ENCODE data around the gene SMIM38. TPM values are rescaled to one million over a fixed set of nuclear protein-coding genes. Genes with fewer than 3 reads are reported as not detected.

The SMIM38 gene
- total and polyA plus RNA-seq, 2 experiments from 2014 or later, result 0.38 TPM; not detected in 1

DNA sequence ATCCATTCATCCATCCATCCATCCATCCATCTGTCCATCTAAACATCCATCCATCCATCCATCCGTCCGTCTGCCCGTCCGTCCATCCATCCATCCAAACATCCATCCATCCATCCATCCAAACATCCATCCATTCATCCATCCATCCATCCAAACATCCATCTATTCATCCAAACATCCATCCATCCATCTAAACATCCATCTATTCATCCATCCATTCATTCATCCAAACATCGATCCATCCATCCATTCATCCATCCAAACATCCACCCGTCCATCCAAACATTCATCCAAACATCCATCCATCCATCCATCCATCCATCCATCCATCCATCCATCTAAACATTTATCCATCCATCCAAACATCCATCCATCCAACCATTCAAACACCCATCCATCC, 45.3 kb upstream of the SMIM38 start:
- Histone ChIP-seq H3K27ac (ENCODE audit: low read depth) (no peak overlapping the region), H4K20me1 (replicated peaks; ENCODE audit: insufficient read depth) (no peaks in the 10 kb centered on the region), H3K79me2 (replicated peaks; ENCODE audit: insufficient read depth) (no peaks in the 10 kb centered on the region), H3F3A (replicated peaks; ENCODE audit: low read depth) (no peaks in the 10 kb centered on the region), H3K36me3 (ENCODE audit: insufficient read depth) (no peaks in the 10 kb centered on the region), H3K27me3 (ENCODE audit: insufficient read depth) (no peaks in the 10 kb centered on the region), H3K4me2 (no peak overlapping the region), H2AFZ (no peak overlapping the region), H3K9me2 (ENCODE audit: insufficient read depth) (no peaks in the 10 kb centered on the region), H3K4me1 (ENCODE audit: insufficient read depth) (no peaks in the 10 kb centered on the region), H3K4me3 (no peak overlapping the region)
- ATAC-seq (no peak), DNase-seq (ENCODE audit: low spot score) (no peak)
- Mint-ChIP-seq H3K36me3 (ENCODE audit: low read depth) (peaks cover 3% of the 10 kb centered on the region; the same call in 1 of the 3 replicates), H3K27ac (no peak overlapping the region), H3K9me3 (peaks cover 26% of the 10 kb centered on the region), H3K27me3 (ENCODE audit: insufficient read depth, low read depth, poor library complexity) (peaks cover 9% of the 10 kb centered on the region), H3K4me3 (no peak overlapping the region), H3K4me1 (no peaks in the 10 kb centered on the region)
- TF ChIP-seq ETS1 (IDR thresholded peaks at IDR 0.05) (no peak), STAT1 (IDR thresholded peaks at IDR 0.05; ENCODE audit: unreplicated experiment) (no peak), ZNF331 (CRISPR knock-in tag; IDR thresholded peaks at IDR 0.05; ENCODE audit: low read depth) (no peak), CTCF (conservative IDR thresholded peaks at IDR 0.05; ENCODE audit: low read depth in 2 of 2) (no peak)
- TF ChIP-seq, protein P1, sequence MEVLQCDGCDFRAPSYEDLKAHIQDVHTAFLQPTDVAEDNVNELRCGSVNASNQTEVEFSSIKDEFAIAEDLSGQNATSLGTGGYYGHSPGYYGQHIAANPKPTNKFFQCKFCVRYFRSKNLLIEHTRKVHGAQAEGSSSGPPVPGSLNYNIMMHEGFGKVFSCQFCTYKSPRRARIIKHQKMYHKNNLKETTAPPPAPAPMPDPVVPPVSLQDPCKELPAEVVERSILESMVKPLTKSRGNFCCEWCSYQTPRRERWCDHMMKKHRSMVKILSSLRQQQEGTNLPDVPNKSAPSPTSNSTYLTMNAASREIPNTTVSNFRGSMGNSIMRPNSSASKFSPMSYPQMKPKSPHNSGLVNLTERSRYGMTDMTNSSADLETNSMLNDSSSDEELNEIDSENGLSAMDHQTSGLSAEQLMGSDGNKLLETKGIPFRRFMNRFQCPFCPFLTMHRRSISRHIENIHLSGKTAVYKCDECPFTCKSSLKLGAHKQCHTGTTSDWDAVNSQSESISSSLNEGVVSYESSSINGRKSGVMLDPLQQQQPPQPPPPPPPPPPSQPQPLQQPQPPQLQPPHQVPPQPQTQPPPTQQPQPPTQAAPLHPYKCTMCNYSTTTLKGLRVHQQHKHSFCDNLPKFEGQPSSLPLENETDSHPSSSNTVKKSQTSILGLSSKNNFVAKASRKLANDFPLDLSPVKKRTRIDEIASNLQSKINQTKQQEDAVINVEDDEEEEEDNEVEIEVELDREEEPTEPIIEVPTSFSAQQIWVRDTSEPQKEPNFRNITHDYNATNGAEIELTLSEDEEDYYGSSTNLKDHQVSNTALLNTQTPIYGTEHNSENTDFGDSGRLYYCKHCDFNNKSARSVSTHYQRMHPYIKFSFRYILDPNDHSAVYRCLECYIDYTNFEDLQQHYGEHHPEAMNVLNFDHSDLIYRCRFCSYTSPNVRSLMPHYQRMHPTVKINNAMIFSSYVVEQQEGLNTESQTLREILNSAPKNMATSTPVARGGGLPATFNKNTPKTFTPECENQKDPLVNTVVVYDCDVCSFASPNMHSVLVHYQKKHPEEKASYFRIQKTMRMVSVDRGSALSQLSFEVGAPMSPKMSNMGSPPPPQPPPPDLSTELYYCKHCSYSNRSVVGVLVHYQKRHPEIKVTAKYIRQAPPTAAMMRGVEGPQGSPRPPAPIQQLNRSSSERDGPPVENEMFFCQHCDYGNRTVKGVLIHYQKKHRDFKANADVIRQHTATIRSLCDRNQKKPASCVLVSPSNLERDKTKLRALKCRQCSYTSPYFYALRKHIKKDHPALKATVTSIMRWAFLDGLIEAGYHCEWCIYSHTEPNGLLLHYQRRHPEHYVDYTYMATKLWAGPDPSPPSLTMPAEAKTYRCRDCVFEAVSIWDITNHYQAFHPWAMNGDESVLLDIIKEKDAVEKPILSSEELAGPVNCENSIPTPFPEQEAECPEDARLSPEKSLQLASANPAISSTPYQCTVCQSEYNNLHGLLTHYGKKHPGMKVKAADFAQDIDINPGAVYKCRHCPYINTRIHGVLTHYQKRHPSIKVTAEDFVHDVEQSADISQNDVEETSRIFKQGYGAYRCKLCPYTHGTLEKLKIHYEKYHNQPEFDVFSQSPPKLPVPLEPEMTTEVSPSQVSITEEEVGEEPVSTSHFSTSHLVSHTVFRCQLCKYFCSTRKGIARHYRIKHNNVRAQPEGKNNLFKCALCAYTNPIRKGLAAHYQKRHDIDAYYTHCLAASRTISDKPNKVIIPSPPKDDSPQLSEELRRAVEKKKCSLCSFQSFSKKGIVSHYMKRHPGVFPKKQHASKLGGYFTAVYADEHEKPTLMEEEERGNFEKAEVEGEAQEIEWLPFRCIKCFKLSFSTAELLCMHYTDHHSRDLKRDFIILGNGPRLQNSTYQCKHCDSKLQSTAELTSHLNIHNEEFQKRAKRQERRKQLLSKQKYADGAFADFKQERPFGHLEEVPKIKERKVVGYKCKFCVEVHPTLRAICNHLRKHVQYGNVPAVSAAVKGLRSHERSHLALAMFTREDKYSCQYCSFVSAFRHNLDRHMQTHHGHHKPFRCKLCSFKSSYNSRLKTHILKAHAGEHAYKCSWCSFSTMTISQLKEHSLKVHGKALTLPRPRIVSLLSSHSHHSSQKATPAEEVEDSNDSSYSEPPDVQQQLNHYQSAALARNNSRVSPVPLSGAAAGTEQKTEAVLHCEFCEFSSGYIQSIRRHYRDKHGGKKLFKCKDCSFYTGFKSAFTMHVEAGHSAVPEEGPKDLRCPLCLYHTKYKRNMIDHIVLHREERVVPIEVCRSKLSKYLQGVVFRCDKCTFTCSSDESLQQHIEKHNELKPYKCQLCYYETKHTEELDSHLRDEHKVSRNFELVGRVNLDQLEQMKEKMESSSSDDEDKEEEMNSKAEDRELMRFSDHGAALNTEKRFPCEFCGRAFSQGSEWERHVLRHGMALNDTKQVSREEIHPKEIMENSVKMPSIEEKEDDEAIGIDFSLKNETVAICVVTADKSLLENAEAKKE (CRISPR knock-in tag; IDR thresholded peaks at IDR 0.05), result no peak

All from GM23338 (cell line).